ENCODE measurements around the gene CAPN13.

GRCh38 chr2:30692829-30693275 lies 114.4 kb downstream of the CAPN13 start:
- TF ChIP-seq, protein P1, sequence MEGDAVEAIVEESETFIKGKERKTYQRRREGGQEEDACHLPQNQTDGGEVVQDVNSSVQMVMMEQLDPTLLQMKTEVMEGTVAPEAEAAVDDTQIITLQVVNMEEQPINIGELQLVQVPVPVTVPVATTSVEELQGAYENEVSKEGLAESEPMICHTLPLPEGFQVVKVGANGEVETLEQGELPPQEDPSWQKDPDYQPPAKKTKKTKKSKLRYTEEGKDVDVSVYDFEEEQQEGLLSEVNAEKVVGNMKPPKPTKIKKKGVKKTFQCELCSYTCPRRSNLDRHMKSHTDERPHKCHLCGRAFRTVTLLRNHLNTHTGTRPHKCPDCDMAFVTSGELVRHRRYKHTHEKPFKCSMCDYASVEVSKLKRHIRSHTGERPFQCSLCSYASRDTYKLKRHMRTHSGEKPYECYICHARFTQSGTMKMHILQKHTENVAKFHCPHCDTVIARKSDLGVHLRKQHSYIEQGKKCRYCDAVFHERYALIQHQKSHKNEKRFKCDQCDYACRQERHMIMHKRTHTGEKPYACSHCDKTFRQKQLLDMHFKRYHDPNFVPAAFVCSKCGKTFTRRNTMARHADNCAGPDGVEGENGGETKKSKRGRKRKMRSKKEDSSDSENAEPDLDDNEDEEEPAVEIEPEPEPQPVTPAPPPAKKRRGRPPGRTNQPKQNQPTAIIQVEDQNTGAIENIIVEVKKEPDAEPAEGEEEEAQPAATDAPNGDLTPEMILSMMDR (conservative IDR thresholded peaks at IDR 0.05; ENCODE audit: low read depth in 2 of 2) = no peak
- no peak for TF ChIP-seq NANOG (IDR thresholded peaks at IDR 0.05; ENCODE audit: borderline replicate concordance)
- TF ChIP-seq, protein P2, sequence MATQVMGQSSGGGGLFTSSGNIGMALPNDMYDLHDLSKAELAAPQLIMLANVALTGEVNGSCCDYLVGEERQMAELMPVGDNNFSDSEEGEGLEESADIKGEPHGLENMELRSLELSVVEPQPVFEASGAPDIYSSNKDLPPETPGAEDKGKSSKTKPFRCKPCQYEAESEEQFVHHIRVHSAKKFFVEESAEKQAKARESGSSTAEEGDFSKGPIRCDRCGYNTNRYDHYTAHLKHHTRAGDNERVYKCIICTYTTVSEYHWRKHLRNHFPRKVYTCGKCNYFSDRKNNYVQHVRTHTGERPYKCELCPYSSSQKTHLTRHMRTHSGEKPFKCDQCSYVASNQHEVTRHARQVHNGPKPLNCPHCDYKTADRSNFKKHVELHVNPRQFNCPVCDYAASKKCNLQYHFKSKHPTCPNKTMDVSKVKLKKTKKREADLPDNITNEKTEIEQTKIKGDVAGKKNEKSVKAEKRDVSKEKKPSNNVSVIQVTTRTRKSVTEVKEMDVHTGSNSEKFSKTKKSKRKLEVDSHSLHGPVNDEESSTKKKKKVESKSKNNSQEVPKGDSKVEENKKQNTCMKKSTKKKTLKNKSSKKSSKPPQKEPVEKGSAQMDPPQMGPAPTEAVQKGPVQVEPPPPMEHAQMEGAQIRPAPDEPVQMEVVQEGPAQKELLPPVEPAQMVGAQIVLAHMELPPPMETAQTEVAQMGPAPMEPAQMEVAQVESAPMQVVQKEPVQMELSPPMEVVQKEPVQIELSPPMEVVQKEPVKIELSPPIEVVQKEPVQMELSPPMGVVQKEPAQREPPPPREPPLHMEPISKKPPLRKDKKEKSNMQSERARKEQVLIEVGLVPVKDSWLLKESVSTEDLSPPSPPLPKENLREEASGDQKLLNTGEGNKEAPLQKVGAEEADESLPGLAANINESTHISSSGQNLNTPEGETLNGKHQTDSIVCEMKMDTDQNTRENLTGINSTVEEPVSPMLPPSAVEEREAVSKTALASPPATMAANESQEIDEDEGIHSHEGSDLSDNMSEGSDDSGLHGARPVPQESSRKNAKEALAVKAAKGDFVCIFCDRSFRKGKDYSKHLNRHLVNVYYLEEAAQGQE (IDR thresholded peaks at IDR 0.05; ENCODE audit: unreplicated experiment) = no peak
- TF ChIP-seq EZH2phosphoT487 (IDR thresholded peaks at IDR 0.05; ENCODE audit: unreplicated experiment) = no peak
- TF ChIP-seq JUNB (IDR thresholded peaks at IDR 0.05; ENCODE audit: unreplicated experiment) = no peak
- TF ChIP-seq CREB1 (CRISPR knock-in tag; IDR thresholded peaks at IDR 0.05; ENCODE audit: low read depth) = no peak
- TF ChIP-seq EZH2 (IDR thresholded peaks at IDR 0.05; ENCODE audit: low read depth, unreplicated experiment) = no peak
- TF ChIP-seq POLR2AphosphoS5 (IDR thresholded peaks at IDR 0.05; ENCODE audit: low read depth) = no peak
